ENCODE data around the gene KCND2.

KCND2 gene

DNA sequence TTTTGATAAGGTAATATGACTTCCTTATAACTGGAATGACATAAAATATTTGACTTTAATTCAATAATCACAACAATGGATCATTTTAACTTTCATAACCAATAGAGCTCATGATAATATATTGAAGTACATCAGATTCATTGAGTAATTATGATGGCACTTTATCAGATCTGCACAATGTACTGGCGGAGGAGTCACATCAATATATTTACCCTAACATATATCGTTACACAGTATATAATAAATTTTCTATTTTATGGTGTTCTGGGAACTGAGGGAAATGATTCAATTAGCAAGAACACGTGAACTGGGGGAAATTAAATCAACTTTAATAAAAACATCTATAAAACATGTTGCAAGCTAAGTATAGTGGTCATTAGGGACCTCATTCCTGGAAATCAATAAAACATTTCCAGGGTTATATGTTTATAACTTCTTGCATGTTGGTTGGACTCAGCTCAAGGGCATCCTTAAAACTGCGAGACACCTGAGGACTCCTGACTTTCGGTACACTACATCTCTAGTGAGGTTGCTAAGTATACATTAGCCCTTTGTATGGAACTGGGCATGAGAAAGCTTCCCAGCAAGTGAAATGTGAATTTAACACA lies 254.0 kb downstream of the KCND2 start:
- DNase-seq (ENCODE audit: low spot score), result no peak
- TF ChIP-seq, protein P1, sequence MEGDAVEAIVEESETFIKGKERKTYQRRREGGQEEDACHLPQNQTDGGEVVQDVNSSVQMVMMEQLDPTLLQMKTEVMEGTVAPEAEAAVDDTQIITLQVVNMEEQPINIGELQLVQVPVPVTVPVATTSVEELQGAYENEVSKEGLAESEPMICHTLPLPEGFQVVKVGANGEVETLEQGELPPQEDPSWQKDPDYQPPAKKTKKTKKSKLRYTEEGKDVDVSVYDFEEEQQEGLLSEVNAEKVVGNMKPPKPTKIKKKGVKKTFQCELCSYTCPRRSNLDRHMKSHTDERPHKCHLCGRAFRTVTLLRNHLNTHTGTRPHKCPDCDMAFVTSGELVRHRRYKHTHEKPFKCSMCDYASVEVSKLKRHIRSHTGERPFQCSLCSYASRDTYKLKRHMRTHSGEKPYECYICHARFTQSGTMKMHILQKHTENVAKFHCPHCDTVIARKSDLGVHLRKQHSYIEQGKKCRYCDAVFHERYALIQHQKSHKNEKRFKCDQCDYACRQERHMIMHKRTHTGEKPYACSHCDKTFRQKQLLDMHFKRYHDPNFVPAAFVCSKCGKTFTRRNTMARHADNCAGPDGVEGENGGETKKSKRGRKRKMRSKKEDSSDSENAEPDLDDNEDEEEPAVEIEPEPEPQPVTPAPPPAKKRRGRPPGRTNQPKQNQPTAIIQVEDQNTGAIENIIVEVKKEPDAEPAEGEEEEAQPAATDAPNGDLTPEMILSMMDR (IDR thresholded peaks at IDR 0.05; ENCODE audit: borderline replicate concordance, control extremely low read depth, extremely low read depth, insufficient read depth, missing control alignments), result no peak
- in situ Hi-C loops (cut with MboI; ENCODE audit: low sequenced_read_pairs, unreplicated experiment), result no loop called here

DNA sequence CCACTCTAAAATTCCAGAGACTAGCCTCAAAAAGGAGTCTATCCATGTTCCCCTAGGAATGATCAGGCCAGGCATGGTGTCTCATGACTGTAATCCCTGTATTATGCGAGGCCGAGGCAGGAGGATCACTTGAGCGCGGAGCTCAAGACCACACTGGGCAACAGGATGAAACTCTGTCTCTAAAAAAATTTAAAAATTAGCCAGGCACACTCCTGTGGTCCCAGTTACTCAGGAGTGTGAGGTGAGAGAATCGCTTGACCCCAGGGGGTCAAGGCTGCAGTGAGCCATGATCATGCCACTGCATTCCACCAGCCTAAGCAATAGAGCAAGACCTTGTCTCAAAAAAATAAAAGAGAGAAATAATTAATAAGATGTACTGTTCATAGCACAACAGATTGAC lies 256.8 kb downstream of the KCND2 start:
- no peak for DNase-seq (ENCODE audit: low spot score)
- in situ Hi-C loops (cut with MboI; ENCODE audit: low sequenced_read_pairs, unreplicated experiment), result no loop called here
- TF ChIP-seq, protein P1 (IDR thresholded peaks at IDR 0.05; ENCODE audit: borderline replicate concordance, control extremely low read depth, extremely low read depth, insufficient read depth, missing control alignments), result no peak

DNA sequence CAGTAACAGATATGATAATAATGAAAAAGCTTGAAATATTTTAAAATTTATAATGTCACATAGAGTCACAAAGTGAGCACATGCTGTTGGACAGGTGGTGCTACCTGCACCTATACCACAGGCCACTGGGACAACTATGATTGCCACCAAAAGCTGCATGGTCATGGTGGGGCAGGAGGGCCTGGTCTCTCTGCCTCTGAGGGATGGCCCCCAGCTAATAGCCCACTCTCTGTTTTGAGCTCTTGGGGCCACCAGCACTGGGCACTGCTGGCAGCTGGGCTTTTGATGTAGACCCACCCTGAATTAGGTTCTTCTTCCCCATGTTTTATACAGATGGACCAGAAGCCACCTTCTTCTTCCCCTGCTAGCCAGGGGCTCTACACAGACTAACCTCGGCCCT lies 265.4 kb downstream of the KCND2 start:
- in situ Hi-C loops (cut with MboI; ENCODE audit: low sequenced_read_pairs, unreplicated experiment), result no loop called here
- DNase-seq (ENCODE audit: low spot score), result no peak
- TF ChIP-seq, protein P1 (IDR thresholded peaks at IDR 0.05; ENCODE audit: borderline replicate concordance, control extremely low read depth, extremely low read depth, insufficient read depth, missing control alignments), result no peak

DNA sequence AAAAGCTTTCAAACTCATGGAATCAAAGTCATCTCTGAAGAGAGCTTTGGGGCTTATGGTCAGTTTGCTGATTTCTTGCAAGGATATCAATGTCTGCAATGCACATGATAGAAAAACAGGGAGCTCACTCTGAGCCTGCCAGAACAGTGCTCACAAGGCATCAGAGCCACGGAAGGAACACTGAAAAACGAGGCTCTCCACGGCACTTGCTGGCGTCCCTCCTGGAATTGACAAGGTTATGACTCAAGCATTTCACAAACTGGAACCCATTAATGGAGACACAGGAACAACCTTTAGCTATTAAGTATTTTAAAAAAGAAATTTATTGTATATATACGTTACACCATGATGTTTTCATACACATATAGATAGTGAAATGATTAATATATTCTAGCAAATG lies 266.3 kb downstream of the KCND2 start:
- no peak for DNase-seq (ENCODE audit: low spot score)
- TF ChIP-seq, protein P1 (IDR thresholded peaks at IDR 0.05; ENCODE audit: borderline replicate concordance, control extremely low read depth, extremely low read depth, insufficient read depth, missing control alignments), result no peak
- in situ Hi-C loops (cut with MboI; ENCODE audit: low sequenced_read_pairs, unreplicated experiment), result no loop called here

DNA sequence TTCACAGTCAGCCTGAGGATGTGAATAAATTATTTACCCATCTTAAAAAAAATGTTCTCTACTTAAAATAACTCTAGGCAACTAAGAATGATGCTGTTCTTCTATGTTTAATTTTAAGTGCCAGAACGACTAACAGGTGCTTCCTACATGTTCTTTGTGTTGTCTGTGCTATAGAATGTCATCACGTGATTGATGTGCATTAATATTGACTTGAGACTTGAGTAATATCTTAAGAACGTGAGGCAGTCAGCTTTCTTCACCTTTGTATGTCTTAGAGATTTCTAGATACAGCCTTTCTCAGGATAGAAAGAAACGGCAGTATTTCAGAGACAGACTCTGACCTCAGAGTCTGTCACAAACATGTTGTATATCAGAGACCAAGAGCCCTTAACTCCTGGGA lies 274.6 kb downstream of the KCND2 start:
- TF ChIP-seq, protein P1 (IDR thresholded peaks at IDR 0.05; ENCODE audit: borderline replicate concordance, control extremely low read depth, extremely low read depth, insufficient read depth, missing control alignments), result no peak
- in situ Hi-C loops (cut with MboI; ENCODE audit: low sequenced_read_pairs, unreplicated experiment), result no loop called here
- no peak for DNase-seq (ENCODE audit: low spot score)

DNA sequence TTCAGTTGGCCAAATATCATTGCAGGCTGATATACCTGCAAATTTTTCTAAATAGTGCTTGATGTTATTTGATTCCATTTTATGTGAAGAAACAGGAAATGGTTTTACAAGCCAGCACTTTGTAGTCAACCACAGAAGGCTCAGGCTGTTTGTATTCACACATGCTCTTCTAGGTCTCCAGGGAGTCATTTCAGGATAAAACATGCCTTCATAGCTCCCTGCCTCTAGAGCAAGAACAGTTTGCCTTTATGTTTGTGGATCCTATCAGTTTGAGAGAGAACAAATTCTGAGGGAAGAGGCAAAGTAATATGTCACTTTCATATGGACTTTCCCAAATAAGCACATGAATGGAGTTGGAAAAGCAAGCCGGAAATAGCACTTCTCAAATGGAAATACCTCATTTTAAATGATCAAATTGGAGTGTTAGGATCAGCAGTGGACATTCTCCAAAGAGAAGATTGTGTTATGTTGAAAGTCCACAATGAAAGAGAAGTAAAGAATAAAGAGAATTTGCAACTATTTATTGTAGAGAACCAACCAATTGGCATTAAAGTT lies 277.6 kb downstream of the KCND2 start:
- TF ChIP-seq, protein P1 (IDR thresholded peaks at IDR 0.05; ENCODE audit: borderline replicate concordance, control extremely low read depth, extremely low read depth, insufficient read depth, missing control alignments), result no peak
- in situ Hi-C loops (cut with MboI; ENCODE audit: low sequenced_read_pairs, unreplicated experiment), result loop anchor here (10.0 to 25.0 kb wide), 2 partner anchors 276 to 1288 kb away; partner anchors contain the start of gene KCND2
- no peak for DNase-seq (ENCODE audit: low spot score)

Measured in GM13976 (cell line).